ENCODE data around the gene ENOX1. TPM values are rescaled to one million over a fixed set of nuclear protein-coding genes. Genes with fewer than 3 reads are reported as not detected.

ENOX1 gene
- total RNA-seq, 1 donor from 2014 or later: 8.7 TPM

DNA sequence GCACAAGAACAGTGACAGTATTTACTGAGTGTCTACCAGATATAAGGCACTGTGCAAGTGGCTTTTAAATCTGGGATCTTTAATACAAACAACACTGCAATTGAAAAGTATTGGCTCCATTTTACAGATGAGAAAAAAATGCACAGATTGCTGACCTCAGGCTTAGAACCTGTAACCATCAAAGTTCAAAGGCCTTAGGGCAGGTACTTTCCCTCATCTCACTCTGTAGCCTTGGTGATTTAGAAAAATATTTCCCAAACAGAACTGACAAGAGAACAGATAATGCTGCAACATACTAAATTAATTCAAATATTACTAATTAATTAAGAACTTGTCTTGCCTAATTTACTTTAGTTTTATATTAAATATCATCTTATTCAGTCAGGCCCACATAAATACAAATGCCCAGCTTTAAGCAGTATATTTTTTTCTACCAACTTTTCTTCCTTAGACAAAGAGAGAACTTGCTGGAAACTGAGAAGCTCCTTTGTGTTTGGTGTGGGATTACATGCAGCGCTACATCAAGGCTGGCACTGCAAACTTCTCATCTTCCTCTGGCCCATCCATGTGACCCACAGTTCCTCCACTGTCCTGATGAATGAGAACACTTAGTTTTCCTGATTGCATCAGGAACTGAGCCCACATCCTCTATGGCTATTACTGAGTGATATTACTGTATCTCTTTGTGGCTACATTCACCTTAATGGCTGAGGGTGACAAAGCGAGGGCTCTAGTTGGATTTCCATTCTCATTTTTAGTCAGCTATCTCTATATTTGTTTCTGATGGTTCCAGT, 302.1 kb downstream of the ENOX1 start:
- Mint-ChIP-seq H3K9me3 (ENCODE audit: unreplicated experiment) (peaks cover 2% of the 10 kb centered on the region), H3K27me3 (ENCODE audit: unreplicated experiment) (no peaks in the 10 kb centered on the region), H3K4me1 (ENCODE audit: low read depth, unreplicated experiment) (peaks cover 3% of the 10 kb centered on the region), H3K27ac (ENCODE audit: unreplicated experiment) (no peak overlapping the region), H3K4me3 (ENCODE audit: unreplicated experiment) (no peak overlapping the region), H3K36me3 (ENCODE audit: unreplicated experiment) (no peaks in the 10 kb centered on the region)
- DNase-seq: no peak
- TF ChIP-seq, protein P1, sequence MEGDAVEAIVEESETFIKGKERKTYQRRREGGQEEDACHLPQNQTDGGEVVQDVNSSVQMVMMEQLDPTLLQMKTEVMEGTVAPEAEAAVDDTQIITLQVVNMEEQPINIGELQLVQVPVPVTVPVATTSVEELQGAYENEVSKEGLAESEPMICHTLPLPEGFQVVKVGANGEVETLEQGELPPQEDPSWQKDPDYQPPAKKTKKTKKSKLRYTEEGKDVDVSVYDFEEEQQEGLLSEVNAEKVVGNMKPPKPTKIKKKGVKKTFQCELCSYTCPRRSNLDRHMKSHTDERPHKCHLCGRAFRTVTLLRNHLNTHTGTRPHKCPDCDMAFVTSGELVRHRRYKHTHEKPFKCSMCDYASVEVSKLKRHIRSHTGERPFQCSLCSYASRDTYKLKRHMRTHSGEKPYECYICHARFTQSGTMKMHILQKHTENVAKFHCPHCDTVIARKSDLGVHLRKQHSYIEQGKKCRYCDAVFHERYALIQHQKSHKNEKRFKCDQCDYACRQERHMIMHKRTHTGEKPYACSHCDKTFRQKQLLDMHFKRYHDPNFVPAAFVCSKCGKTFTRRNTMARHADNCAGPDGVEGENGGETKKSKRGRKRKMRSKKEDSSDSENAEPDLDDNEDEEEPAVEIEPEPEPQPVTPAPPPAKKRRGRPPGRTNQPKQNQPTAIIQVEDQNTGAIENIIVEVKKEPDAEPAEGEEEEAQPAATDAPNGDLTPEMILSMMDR (IDR thresholded peaks at IDR 0.05; ENCODE audit: partially characterized antibody, unreplicated experiment): no peak

DNA sequence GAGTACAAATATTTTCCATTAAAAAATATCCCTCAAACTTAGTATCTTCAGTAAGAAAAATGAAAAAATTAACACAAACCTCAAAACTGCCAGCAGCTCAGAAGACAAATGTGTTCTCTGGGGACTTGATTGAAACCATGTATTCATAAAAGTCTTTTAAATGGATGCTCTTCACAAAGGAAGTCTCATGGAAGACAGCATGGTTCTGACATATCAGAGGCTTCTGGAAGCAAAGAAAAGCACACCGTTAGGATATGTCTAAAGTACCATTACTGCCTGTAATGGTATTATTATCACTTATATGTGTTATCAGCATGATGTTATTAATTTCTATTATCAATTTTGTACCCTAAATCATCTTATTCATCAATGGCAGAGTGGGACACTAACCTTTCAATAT, 302.8 kb downstream of the ENOX1 start:
- Mint-ChIP-seq H3K4me1 (ENCODE audit: low read depth, unreplicated experiment) (peaks cover 3% of the 10 kb centered on the region), H3K9me3 (ENCODE audit: unreplicated experiment) (peaks cover 2% of the 10 kb centered on the region), H3K27ac (ENCODE audit: unreplicated experiment) (no peak overlapping the region), H3K27me3 (ENCODE audit: unreplicated experiment) (no peaks in the 10 kb centered on the region), H3K4me3 (ENCODE audit: unreplicated experiment) (no peak overlapping the region), H3K36me3 (ENCODE audit: unreplicated experiment) (no peaks in the 10 kb centered on the region)
- no peak for DNase-seq
- TF ChIP-seq, protein P1 (IDR thresholded peaks at IDR 0.05; ENCODE audit: partially characterized antibody, unreplicated experiment): no peak

DNA sequence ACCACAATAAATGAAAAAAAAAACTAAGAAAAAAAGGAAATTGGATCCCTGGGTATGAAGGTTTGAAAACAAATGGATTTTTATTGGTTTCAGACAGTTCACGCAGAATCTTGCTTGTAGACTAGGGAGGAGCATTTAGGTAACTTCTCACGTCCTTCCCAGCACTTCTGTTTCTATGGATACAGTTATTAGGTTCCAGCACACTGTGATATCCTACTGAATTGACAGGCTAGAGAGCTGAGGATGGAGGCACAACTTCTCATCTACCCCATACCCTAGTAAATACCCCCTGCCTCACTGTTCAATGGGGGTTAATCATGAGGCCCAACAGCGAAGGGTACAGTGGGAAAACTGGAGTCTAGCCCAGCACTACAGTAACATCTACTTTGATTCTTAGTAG, 304.1 kb downstream of the ENOX1 start:
- Mint-ChIP-seq H3K4me3 (ENCODE audit: unreplicated experiment) (no peak overlapping the region), H3K27ac (ENCODE audit: unreplicated experiment) (no peak overlapping the region), H3K27me3 (ENCODE audit: unreplicated experiment) (no peaks in the 10 kb centered on the region), H3K36me3 (ENCODE audit: unreplicated experiment) (no peaks in the 10 kb centered on the region), H3K9me3 (ENCODE audit: unreplicated experiment) (peaks cover 2% of the 10 kb centered on the region), H3K4me1 (ENCODE audit: low read depth, unreplicated experiment) (peaks cover 3% of the 10 kb centered on the region)
- TF ChIP-seq, protein P1 (IDR thresholded peaks at IDR 0.05; ENCODE audit: partially characterized antibody, unreplicated experiment): no peak
- no peak for DNase-seq

GRCh38 chr13:43482026-43482425, 304.7 kb downstream of the ENOX1 start:
- H3K4me1 Mint-ChIP-seq (ENCODE audit: low read depth, unreplicated experiment): peaks cover 3% of the 10 kb centered on the region
- H3K27me3 Mint-ChIP-seq (ENCODE audit: unreplicated experiment): no peaks in the 10 kb centered on the region
- H3K36me3 Mint-ChIP-seq (ENCODE audit: unreplicated experiment): no peaks in the 10 kb centered on the region
- H3K27ac Mint-ChIP-seq (ENCODE audit: unreplicated experiment): no peak overlapping the region
- peaks cover 2% of the 10 kb centered on the region for H3K9me3 Mint-ChIP-seq (ENCODE audit: unreplicated experiment)
- no peak for DNase-seq
- H3K4me3 Mint-ChIP-seq (ENCODE audit: unreplicated experiment): no peak overlapping the region
- TF ChIP-seq, protein P1 (IDR thresholded peaks at IDR 0.05; ENCODE audit: partially characterized antibody, unreplicated experiment): no peak

DNA sequence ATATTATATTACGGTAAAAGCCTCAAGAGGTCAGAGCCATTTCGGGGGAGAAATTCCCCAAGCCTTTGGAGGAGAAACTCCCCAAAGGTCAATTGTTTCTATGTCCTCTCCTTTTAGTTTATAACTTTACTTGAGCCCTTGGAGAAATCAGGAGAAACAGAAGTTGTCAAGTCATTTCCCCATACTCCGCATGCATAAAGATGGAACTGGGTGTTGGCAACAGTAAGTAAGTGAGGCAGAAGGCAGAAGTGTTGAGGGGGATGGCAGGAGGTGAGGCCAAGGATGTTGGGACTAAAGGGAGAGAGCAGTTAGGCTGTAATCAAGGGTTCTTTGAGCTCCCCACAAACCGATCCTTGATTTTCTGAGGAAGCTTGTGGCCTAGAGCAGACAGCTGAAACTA, 307.9 kb downstream of the ENOX1 start:
- Mint-ChIP-seq H3K9me3 (ENCODE audit: unreplicated experiment) (no peaks in the 10 kb centered on the region), H3K4me1 (ENCODE audit: low read depth, unreplicated experiment) (no peaks in the 10 kb centered on the region), H3K36me3 (ENCODE audit: unreplicated experiment) (no peaks in the 10 kb centered on the region), H3K27me3 (ENCODE audit: unreplicated experiment) (no peaks in the 10 kb centered on the region), H3K27ac (ENCODE audit: unreplicated experiment) (no peak overlapping the region), H3K4me3 (ENCODE audit: unreplicated experiment) (no peak overlapping the region)
- TF ChIP-seq, protein P1 (IDR thresholded peaks at IDR 0.05; ENCODE audit: partially characterized antibody, unreplicated experiment): no peak
- DNase-seq: no peak
